Epithelial cell of esophagus (primary cell): ENCODE measurements around the gene MRPS9.

Experiments used
- DNase-seq: peaks from one replicate; pipeline ENCODE4 v3.0.0; 2010; ENCODE audit warnings: low read depth
- H3K4me3 ChIP-seq: 2 replicates; pipeline ENCODE4 v1.5.1; 2011; ENCODE audit warnings: mild to moderate bottlenecking, low read length, control low read depth
- TF ChIP-seq, protein P1 (sequence below): IDR thresholded peaks from 2 replicates; pipeline ENCODE4 v1.5.1; 2011; ENCODE audit warnings: low read depth, mild to moderate bottlenecking, low read length, control low read depth, inconsistent platforms; ENCODE audit not compliant: insufficient read depth; ENCODE audit errors: missing control alignments

The MRPS9 gene

DNA sequence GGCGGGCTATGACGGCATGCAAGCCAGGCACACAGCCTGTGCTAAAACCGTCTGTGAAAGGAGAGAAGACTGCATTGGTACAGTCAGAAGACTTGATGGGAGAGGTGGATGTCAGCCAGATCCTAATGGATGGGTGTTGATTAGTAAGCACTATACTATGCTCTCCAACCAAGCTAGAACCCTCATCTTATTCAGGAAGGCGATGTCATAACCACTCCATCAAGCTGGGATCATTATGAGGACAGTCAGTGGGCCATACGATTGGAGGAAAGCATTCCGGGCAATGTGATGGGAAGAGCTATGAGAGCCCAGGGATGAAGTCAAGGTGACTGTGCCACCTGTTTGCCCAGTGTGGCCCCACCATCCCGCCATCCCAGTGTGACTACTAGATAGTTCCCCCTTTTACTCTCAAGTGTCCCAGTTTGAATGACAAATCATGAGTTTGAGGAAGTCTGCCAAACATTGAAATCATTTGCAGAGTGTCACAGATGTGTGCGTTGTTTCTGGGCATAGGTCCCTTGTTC, 66.4 kb downstream of the MRPS9 start:
- peak; percentile 49 for DNase-seq
- TF ChIP-seq, protein P1, sequence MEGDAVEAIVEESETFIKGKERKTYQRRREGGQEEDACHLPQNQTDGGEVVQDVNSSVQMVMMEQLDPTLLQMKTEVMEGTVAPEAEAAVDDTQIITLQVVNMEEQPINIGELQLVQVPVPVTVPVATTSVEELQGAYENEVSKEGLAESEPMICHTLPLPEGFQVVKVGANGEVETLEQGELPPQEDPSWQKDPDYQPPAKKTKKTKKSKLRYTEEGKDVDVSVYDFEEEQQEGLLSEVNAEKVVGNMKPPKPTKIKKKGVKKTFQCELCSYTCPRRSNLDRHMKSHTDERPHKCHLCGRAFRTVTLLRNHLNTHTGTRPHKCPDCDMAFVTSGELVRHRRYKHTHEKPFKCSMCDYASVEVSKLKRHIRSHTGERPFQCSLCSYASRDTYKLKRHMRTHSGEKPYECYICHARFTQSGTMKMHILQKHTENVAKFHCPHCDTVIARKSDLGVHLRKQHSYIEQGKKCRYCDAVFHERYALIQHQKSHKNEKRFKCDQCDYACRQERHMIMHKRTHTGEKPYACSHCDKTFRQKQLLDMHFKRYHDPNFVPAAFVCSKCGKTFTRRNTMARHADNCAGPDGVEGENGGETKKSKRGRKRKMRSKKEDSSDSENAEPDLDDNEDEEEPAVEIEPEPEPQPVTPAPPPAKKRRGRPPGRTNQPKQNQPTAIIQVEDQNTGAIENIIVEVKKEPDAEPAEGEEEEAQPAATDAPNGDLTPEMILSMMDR: no peak
- H3K4me3 ChIP-seq: no peak overlapping the region

GRCh38 chr2:105110295-105110829, 72.5 kb downstream of the MRPS9 start:
- no peak overlapping the region for H3K4me3 ChIP-seq
- DNase-seq: no peak
- TF ChIP-seq, protein P1: no peak

GRCh38 chr2:105111365-105112150, 73.7 kb downstream of the MRPS9 start:
- TF ChIP-seq, protein P1: no peak
- no peak for DNase-seq
- H3K4me3 ChIP-seq: no peak overlapping the region

- no peak for DNase-seq
- TF ChIP-seq, protein P1: no peak
- H3K4me3 ChIP-seq: no peak overlapping the region
Observed at GRCh38 chr2:105112345-105112744, 74.5 kb downstream of the MRPS9 start.

GRCh38 chr2:105113616-105114291, 75.9 kb downstream of the MRPS9 start:
- no peak overlapping the region for H3K4me3 ChIP-seq
- no peak for DNase-seq
- TF ChIP-seq, protein P1: no peak

- H3K4me3 ChIP-seq: no peak overlapping the region
- peak; percentile 66 for DNase-seq
- TF ChIP-seq, protein P1: peak; percentile 69
Observed at GRCh38 chr2:105114551-105114950, 76.7 kb downstream of the MRPS9 start.

- DNase-seq: no peak
- TF ChIP-seq, protein P1: no peak
- no peak overlapping the region for H3K4me3 ChIP-seq
Observed at GRCh38 chr2:105116348-105116747, 78.5 kb downstream of the MRPS9 start.
